ENCODE measurements around the gene MAN1B1.

MAN1B1 gene

DNA sequence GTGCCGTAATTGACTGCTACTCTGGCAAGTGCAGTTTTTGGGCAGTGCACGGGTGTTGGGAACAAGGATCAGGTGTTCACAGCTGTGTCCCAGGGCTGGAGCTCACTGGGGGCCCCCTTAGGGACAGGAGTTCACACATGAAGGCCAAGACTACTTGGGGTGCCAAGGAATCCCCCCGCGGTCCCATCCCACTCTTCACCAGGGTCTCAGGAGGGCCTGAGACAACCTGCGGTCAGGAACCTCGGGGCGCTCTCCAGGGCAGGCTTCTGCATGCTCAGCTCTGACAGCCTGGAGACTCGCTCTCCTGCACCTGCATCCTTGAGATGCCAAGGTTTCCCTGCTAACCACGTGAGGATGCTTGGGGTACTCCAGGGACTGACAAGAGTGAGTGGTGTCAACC, 2.3 kb upstream of the MAN1B1 start:
- DNase-seq (ENCODE audit: low read depth), result no peak

DNA sequence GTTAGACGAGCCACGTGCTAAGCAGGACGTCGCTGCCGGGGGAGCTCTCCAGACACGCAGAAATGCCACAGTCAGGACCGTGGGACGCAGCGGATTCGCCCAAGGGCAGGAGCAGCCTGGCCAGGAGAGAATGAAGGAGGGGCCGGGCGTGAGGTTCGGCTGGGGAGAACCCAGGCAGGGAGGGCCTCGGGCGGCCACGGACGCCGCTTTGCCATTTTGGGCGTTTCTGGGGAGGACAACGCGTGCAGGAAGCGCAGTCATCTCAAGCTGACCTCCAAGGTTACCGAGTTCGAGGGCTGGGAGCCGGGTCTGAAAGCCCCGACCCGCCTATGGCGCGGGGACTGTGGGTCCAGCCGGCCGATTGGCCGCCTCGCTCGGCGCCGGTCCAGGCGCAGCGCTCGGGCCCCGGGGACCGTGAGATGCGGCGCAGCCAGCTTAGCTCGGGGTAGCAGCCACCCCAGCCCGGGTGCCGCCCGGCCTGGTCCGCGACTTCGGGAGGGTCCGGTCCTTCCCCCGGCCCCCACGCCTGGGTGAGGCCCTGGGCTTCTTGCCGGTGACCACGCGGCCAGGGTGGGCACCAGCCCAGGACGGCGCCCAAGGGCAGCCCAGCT, 760 bp upstream of the MAN1B1 start:
- no peak for DNase-seq (ENCODE audit: low read depth)

DNA sequence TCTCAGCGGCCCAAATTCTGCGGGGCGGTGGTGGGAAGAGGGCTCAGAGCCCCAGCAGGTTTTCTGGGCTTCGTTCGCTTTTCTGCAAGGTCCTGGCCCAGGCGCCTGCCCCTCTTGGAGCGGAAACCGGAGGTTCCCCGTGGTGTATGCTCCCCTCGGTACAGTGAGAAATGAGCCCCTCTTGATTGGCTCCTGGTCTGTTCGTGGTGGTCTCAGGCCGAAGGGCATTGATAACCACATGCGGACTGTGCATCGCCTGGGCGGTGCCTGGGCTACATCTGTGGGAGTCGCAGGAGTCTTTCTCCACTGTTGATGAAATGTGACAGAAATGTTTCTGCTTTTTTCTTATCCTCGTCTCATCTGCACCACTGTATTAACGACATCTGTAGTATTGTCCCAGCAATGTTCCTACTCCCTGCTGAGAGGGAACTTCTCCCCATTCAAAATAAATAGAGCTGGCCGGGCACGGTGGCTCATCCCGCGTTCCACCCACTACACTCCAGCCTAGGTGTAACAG, 682 bp downstream of the MAN1B1 start:
- DNase-seq (ENCODE audit: low read depth), result no peak

DNA sequence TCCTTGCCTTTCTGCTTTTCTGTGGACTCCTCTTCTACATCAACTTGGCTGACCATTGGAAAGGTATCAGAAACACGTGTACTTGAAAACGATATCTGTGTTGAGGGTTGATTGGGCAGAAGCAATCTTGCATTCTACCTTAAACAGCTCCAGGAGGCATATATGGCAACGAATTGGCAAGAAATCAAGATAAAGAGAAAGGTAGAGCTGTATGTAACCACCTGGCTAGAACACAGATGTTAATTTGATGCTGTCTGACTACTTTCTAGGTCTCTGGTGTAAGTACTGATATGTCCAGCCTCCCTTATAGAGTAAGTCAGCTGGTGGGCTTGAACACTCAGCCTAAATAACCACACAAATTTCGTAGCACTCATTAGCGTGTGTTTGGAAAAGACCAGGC, 1.3 kb downstream of the MAN1B1 start:
- no peak for DNase-seq (ENCODE audit: low read depth)

DNA sequence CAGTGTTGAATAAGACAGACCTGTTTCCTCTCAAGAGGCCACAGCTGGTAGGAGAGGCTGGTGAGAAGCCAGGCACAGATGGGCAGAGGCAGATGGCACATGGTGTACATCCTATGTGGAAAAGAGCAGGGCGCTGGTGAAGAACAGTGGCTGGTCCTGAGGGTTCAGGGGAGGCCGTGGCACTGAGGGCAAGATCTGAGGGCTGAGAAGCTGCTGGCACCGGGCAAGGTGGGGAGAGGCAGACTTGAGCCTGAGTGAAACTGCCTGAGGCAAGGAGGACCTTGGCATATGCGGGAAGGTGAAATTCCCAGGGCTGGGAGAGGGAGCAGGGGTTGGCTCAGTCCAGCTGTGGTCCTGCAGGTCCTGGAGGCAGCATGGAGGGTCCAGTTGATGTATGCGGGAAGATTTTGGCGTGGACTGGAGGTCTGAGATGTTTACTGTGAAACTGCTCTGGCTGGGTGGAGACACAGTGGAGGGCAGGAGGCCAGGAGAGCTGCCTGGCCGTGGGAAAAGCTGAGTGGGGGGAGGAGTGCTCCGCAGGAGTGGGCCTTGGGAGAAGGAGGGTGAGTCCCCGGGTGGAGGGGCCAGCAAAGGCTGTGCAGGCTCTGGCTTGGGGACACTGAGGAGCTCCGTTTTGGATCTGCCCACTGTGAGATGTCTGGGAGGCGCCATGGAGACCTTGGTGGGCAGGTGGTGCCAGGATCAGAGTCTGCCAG, 2.6 kb downstream of the MAN1B1 start:
- DNase-seq (ENCODE audit: low read depth), result no peak

DNA sequence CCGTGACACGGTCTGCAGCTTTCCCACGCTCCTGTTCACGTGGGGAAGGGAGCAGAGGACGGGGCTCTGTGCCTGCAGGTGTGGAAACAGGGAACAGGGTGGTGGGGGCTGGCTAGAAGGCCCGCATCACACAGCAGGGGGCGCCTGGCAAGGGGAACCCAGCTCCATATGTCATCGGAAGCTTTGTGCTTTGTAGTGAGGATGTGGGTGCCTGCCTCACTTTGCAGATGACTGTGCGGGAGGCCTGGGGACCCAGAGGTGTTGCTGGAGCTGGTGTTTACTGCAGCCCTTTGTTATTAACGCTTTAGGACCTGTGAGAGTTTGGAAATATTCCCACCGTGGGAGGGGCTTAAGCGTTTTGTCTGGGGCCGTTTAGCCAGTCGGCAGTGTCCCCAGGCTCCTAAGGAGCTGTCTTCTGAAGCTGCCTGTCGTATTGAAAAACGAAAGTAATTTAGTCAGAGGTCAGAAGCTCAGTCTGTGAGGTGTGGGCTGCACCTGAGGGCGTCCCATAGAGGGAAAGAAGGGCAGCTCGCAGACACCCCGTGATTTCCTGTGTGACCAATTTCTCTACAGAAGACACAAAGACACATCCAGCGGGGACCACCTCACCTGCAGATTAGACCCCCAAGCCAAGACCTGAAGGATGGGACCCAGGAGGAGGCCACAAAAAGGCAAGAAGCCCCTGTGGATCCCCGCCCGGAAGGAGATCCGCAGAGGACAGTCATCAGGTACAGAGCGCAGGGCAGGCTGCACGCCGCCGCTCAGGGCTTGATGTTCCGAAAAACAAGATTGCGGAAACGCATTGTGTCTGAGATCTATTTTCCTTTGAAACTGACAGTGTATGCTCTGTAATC, 9.1 kb downstream of the MAN1B1 start:
- DNase-seq (ENCODE audit: low read depth), result peak; percentile 84

DNA sequence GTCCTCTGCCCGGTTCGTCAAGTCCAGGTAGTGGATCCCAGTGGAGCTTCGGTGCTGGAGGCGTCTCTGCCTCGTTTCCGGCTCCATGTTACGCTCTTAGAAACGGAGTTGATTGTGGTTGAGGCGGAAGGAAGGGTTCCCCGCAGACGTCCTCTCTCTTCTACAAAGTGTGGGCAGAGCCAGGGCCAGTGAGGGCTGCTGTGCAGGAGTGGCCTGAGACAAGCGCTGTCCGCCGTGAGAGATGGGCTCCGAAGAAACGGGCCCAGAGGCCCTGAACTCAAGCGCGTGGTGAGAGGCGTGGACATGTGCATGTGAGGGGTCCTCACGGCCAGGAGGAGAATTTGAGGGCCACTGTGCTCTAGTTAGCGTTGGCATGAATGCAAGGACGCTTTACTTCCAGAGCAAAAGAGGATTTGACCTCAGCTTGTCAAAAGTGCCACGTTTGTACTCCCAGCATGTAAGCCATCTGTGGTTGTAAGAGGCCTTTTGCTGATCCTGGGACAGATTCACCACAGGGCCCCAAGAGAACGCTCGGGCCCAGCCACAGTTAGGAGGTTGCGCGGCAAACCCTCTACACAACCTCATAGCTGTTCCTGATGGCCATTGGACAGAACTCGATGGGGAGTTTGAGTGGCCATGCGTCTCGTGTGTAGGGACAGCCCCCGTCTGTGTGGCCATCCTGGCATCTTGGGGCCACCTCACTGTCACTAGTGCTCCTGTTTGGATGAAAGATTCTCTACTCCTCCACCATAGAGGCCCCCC, 10.2 kb downstream of the MAN1B1 start:
- DNase-seq (ENCODE audit: low read depth), result no peak

DNA sequence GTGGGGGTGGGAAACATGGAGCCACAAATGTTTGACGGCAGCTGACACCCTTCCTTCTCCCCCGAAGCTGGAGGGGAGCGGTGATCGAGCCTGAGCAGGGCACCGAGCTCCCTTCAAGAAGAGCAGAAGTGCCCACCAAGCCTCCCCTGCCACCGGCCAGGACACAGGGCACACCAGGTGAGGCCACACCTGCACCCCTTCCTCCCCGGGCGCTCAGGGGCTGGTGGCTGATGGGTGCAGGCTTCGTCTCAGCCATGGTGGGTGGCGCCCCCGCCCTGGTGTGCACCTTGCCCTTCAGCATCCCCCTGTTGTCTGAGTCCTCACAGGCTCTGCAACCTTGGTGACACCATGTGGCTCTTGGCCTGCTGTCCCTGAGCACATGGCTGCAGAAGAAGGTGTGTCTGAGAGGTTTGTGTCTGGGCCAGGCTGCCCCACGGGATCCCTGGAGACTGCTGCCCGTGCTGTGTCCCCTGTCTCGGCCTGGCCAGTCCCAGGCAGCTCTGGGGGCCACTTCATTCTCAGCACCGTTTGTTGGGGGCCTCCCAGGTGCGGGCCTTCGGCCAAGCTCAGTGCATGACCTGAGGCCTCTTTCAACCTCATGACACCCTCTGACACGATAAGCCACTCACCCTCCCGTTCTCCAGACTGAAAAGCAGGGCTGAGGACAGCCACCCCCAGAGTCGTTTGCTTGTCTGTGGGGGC, 11.1 kb downstream of the MAN1B1 start:
- no peak for DNase-seq (ENCODE audit: low read depth)

DNA sequence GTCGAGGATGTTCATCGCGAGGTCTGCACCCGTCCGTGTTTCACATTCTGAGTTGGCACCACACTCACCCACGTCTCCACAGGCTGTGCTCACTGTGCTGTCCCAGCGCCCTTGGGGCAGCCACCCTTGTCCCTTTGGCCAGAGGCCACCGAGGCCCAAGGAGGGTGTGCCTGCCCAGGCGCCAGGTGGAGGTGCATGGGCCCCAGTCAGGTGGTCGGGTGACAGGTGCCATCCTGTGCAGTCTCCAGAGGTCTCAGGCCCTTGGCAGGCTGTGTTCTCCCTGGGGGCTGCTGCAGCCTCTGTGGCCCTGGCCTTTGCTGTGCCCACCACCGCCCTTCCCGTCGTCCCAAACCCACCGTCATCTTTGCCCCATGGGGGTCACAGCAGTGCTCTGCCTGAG, 12.4 kb downstream of the MAN1B1 start:
- DNase-seq (ENCODE audit: low read depth), result no peak

DNA sequence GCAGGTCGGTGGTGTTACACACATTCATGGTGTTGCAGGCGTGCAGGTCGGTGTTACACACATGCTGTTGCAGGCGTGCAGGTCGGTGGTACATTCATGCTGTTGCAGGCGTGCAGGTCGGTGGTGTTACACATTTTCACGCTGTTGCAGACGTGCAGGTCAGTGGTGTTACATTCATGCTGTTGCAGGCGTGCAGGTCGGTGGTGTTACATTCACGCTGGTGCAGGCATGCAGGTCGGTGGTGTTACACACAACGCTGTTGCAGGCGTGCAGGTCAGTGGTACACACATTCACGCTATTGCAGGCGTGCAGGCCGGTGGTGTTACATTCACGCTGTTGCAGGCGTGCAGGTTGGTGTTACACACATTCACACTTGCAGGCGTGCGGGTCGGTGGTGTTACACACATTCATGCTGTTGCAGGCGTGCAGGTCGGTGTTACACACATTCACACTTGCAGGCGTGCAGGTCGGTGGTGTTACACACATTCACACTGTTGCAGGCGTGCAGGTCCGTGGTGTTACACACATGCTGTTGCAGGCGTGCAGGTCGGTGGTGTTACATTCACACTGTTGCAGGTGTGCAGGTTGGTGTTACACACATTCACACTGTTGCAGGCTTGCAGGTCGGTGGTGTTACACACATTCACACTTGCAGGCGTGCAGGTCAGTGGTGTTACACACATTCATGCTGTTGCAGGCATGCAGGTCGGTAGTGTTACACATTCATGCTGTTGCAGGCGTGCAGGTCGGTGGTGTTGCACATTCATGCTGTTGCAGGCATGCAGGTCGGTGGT, 16.6 kb downstream of the MAN1B1 start:
- DNase-seq (ENCODE audit: low read depth), result no peak

DNA sequence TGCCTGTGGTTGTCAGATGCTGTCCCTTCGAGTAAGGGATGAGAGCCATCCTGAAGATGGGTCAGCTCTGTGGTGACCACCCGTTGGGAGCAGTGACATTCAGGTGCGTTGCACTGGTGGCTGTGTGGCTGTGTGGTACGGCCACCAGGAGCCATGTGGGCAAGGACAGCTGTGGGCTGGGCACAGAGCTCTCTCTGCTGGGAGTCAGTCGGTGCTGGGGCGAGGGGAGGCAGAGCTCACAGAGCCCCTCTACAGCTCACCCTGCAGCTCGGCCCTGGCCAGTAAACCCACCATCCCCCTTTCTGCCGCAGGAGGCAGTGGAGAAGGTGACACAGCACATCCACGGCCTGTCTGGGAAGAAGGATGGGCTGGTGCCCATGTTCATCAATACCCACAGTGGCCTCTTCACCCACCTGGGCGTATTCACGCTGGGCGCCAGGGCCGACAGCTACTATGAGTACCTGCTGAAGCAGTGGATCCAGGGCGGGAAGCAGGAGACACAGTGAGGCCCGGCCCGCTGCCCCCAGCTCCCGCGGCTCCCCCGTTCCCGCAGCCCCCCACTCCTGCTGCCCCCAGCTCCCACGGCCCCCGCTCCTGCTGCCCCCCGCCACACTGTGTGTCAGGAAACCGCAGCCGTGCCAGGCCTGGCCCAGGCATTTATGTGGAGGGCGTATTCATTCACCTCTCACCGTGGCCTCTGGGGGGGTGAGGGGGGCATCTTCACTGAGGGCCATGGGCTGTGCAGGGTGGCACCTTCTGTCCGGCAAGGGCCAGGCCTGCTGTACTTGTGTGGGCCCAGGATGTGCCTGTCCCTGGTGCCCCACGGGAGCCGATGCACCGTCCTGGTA, 19.3 kb downstream of the MAN1B1 start:
- no peak for DNase-seq (ENCODE audit: low read depth)

DNA sequence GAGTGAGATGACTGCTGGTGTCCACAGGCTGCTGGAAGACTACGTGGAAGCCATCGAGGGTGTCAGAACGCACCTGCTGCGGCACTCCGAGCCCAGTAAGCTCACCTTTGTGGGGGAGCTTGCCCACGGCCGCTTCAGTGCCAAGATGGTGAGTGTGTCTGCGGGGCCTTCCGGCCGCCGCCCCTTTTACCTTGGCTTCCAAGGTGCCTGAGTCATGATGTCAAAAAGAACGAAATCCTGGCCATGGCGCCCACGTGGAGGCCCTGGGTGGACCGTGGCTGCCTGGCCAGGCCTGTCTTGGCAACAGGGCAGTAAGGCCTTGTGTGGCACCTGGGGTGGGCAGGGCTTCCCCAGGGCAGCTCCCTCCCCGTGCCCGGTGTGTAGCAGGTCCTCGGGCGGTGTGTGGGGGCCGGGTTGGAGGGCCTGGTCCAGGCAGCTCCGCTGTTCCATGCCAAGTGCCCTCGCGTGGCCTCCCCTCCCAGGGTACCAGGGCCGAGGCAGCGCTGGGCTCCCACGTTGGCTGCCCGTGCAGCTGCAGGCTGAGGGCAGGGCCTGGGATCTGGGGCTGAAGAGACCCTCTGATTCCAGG, 20.0 kb downstream of the MAN1B1 start:
- DNase-seq (ENCODE audit: low read depth), result no peak

DNA sequence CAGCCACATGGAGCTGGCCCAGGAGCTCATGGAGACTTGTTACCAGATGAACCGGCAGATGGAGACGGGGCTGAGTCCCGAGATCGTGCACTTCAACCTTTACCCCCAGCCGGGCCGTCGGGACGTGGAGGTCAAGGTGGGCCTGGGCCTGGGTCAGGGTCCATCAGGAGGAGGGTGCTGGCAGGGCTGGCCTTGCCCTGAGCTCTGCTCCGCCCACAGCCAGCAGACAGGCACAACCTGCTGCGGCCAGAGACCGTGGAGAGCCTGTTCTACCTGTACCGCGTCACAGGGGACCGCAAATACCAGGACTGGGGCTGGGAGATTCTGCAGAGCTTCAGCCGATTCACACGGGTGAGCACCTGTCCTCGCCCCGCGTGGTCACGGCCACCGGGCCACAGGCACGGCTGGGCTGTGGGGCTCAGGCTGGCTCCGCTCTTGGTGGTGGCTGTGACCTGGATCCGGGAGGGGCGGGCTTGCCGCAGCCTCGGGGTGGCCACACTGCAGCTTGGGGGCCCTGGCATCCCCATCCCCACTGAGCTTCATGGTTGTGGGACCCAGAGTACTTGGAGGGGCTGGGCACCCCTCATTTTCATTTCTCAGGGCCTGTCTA, 20.6 kb downstream of the MAN1B1 start:
- DNase-seq (ENCODE audit: low read depth), result no peak

DNA sequence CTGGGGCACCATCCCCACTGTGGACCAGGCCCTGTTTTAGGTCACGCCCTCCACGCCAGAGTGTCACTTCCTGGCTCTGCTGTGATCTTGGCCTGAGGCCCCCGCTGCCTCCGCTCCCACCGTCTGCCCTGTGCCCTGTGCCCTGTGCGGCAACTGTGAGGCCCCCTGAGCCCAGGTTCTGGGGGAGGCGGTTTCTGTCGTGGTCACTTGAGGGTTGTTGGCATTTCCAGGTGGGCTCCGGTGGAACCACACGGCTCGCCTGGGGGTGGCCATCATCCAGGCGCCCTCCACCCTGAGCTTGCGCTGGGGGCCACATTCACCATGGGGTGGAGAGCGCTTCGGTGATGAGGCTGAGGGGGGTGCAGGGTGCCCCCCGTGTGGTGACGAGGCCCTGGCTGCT, 21.2 kb downstream of the MAN1B1 start:
- DNase-seq (ENCODE audit: low read depth), result no peak

DNA sequence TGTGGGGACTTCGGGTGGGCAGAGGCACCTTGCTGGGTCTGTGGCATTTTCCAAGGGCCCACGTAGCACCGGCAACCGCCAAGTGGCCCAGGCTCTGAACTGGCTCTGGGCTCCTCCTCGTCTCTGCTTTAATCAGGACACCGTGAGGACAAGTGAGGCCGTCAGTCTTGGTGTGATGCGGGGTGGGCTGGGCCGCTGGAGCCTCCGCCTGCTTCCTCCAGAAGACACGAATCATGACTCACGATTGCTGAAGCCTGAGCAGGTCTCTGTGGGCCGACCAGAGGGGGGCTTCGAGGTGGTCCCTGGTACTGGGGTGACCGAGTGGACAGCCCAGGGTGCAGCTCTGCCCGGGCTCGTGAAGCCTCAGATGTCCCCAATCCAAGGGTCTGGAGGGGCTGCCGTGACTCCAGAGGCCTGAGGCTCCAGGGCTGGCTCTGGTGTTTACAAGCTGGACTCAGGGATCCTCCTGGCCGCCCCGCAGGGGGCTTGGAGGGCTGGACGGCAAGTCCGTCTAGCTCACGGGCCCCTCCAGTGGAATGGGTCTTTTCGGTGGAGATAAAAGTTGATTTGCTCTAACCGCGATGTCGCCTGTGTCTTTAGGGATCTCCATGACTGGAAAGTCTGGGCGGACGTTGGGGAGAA, 21.9 kb downstream of the MAN1B1 start:
- DNase-seq (ENCODE audit: low read depth), result no peak

DNA sequence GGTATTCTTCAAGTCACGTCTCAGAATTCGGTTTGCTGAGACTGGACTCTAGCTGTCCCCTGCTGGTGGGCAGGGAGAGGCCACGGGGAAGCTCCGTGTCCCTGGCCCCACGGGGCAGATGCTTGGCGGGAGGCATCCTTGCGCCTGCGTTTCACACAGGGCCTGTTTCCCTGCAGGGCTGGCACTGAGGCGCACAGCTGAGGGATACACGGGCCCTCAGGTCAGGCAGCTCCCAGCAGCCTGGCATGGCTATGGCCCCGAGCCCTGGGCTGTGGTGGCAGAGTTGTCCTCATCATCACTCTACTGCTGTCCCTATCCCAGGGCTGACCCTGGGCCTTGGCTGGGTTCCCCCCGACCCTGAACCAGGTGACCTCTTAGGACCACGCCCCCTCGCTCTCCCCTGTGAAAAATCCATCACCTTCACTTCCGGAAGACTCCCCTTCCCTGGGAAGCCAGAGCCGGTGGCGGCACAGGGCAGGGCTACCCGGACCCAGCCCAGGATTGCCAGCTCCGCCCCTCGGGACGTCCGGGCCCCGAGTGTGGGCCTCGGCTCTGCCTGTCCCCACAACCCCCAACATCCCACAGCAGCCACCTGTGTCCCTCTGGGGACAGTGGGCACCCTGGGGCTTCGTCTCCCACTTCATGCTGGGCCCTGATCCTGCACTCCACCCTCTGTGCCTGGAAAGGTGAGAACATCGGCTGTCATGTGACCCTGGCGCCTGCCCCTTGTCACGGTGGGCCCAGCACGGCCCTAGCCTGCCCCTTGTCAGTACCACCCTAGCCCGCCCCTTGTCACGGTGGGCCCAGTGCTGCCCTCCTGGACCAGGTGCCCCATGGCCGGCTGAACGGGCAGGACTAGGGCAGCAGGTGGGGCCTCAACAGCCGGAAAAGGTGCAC, 22.7 kb downstream of the MAN1B1 start:
- DNase-seq (ENCODE audit: low read depth), result no peak
